Measurements from ENCODE around the gene SLC8B1. TPM values are rescaled to one million over a fixed set of nuclear protein-coding genes. Genes with fewer than 3 reads are reported as not detected.

SLC8B1 gene
- polyA plus RNA-seq, 3 donors, result 10.4 to 11.6 (median 10.8) TPM

GRCh38 chr12:113325916-113326315 is 9.0 kb downstream of the SLC8B1 start:
- no peak for DNase-seq (ENCODE audit: low read depth in 3 of 3, low spot score in 2 of 3)

- DNase-seq (ENCODE audit: low read depth in 3 of 3, low spot score in 2 of 3), result no peak
Measured at GRCh38 chr12:113322343-113322742, 12.6 kb downstream of the SLC8B1 start.

- DNase-seq (ENCODE audit: low read depth in 3 of 3, low spot score in 2 of 3), result no peak
Measured at GRCh38 chr12:113320401-113320800, 14.5 kb downstream of the SLC8B1 start.

- no peak for DNase-seq (ENCODE audit: low read depth in 3 of 3, low spot score in 2 of 3)
Measured at GRCh38 chr12:113318900-113319628, 15.8 kb downstream of the SLC8B1 start.

DNA sequence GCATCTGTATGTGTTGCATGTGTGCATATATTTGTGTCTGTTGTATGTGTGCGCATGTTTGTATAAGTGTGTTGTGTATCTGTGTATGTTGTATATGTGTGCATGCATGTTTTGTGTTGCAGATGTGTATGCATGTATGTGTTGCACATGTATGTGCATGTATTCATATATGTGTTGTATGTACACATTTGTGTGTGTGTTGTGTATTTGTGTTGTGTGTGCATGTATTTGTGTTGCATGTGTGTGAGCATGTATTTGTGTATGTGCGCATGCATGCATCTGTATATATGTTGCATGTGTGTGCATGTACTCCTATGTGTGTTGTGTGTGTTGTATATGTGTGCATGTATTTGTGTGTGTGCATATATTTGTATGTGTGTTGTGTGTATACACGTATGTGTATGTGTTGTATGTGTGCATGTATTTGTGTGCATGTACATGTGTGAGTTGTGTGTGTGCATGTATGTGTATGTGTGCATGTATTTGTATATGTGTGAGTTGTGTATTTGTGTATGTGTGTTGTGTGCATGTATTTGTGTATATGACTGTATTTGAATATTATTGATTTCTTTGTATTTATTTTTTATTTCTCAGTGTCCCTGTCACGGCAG is 16.8 kb downstream of the SLC8B1 start:
- DNase-seq (ENCODE audit: low read depth in 3 of 3, low spot score in 2 of 3), result no peak

DNA sequence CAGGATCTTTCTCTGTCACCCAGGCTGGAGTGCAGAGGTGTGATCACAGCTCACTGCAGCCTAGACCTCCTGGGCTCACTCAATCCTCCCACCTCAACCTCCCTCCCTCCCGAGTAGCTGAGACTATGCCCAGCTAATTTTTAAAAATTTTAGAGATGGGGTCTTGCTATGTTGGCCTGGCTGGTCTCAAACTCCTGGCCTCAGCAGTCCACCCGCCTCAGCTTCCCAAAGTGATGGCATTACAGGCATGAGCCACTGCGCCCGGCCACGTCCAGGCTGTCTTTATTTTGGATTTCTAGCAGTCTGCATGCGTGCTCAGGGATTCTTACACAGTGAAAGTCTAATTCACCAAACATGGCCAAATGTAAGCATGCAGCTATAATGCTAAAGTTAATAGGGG is 17.8 kb downstream of the SLC8B1 start:
- no peak for DNase-seq (ENCODE audit: low read depth in 3 of 3, low spot score in 2 of 3)

DNA sequence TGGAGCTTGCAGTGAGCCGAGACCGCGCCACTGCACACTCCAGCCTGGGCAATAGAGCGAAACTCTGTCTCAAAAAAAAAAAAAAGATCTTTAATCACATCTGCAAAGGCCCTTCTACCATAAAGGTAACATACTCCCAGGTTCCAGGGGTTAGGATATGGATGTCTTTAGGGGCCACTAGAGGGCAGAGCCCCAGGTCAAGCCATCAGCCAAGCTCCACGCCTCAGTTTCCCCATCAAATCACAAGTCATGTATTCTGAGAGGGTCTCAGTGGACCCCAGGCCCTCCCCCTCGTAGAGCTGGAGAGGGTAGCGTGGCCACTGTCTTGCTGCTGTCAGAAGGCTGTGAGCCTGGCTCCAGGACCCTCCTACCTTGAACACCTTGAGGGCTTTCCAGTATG is 18.8 kb downstream of the SLC8B1 start:
- no peak for DNase-seq (ENCODE audit: low read depth in 3 of 3, low spot score in 2 of 3)

GRCh38 chr12:113315358-113315757 is 19.6 kb downstream of the SLC8B1 start:
- DNase-seq (ENCODE audit: low read depth in 3 of 3, low spot score in 2 of 3), result no peak

DNA sequence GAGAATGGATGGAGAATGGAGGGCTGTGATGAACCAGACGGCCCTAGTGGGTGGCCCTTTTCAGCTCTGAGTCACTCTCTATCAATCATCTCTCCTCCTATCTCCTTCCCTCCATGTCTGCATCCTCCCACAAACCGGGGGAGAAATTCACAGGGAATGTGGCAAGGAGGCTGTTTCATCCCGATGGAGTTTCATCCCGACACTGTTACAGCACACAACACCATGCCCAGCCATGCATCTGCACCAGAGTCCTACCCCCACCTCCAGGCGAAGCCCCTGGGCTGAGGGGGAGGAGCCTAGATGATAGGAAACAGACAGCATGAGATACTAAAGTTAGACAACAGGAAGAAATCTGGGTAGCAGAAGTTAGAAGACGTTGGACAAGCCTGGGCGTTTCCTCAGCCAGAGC is 20.8 kb downstream of the SLC8B1 start:
- no peak for DNase-seq (ENCODE audit: low read depth in 3 of 3, low spot score in 2 of 3)

DNA sequence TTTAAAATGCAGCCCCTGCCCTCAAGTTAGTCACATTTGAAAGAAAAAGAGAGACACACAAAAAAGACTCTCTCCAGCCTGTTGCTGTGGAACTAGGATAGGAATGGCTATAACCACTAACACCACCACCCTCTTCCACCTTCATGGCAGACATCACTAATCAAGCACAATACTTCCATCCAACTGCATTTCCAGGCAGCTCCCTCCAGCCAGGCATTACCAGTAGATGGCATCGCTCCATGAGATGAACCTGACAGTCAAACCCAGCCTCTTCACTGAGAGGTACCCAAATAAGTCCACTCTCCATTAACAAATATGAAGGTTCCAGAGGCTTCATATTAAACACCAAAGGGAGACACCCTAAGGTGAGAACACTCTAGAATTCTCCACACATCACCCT is 24.4 kb downstream of the SLC8B1 start:
- DNase-seq (ENCODE audit: low read depth in 3 of 3, low spot score in 2 of 3), result no peak

- no peak for DNase-seq (ENCODE audit: low read depth in 3 of 3, low spot score in 2 of 3)
Measured at GRCh38 chr12:113306382-113306781, 28.5 kb downstream of the SLC8B1 start.

GRCh38 chr12:113305281-113305856 is 29.5 kb downstream of the SLC8B1 start:
- no peak for DNase-seq (ENCODE audit: low read depth in 3 of 3, low spot score in 2 of 3)

DNA sequence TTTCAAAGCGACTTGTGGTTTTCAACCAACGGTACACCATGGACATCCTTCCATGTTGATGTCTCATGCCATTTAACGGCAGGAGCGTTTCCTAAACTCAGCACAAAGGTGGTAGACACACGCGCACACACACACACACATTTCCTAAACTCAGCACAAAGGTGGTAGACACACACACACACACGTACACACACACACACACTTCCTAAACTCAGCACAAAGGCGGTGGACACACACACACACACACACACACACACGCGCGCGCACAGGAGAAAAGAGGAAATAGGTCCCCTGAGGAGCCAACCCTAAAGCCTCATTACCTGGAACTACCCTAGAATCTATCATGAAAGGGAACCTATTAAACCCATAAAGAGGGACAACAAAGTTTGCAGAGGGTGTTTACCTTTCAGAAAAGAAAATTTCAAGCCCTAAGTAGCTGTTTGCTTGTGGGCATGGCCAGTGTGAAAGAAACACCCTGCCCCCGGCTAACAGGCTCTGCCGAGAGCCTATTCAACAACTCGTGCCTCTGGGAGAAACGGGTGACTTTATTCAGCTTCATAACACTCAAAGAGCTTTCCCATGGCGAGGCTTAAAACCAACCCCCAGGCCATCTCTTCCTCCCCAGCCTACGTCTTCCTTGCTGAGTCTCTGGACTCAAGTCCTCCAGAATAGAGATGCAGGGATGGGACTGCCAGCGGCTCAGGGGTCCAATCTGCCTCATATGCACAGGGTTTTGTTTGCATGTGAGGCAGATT is 31.8 kb downstream of the SLC8B1 start:
- no peak for DNase-seq (ENCODE audit: low read depth in 3 of 3, low spot score in 2 of 3)

- no peak for DNase-seq (ENCODE audit: low read depth in 3 of 3, low spot score in 2 of 3)
Measured at GRCh38 chr12:113302466-113302865, 32.4 kb downstream of the SLC8B1 start.

- DNase-seq (ENCODE audit: low read depth in 3 of 3, low spot score in 2 of 3), result no peak
Measured at GRCh38 chr12:113301811-113302210, 33.1 kb downstream of the SLC8B1 start.

DNA sequence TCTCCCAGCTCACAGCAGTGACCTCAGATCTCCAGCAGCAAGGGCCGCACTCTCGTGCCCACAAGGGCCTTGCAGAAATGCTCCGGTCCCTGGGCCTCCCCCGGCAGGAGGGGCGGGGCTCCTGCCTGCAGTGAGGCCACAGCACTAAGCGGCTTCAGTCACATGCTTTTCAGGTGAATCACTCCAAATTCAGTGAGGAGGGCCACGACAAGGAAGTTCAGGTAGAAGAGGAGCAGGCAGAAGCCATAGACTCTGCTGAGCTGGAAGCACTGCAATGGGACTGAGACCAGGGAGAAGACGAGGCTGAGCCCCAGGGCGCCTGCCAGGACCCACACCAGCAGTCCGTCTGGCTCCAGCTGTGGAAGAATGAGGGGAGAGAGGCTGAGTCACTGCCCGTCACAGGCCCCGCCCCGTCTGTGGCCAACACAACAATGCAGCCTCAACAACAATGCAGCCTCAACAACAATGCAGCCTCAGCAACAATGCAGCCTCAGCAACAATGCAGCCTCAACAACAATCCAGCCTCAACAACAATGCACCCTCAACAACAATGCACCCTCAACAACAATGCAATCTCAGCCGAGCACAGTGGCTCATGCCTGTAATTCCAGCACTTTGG is 35.2 kb downstream of the SLC8B1 start:
- DNase-seq (ENCODE audit: low read depth in 3 of 3, low spot score in 2 of 3), result no peak

DNA sequence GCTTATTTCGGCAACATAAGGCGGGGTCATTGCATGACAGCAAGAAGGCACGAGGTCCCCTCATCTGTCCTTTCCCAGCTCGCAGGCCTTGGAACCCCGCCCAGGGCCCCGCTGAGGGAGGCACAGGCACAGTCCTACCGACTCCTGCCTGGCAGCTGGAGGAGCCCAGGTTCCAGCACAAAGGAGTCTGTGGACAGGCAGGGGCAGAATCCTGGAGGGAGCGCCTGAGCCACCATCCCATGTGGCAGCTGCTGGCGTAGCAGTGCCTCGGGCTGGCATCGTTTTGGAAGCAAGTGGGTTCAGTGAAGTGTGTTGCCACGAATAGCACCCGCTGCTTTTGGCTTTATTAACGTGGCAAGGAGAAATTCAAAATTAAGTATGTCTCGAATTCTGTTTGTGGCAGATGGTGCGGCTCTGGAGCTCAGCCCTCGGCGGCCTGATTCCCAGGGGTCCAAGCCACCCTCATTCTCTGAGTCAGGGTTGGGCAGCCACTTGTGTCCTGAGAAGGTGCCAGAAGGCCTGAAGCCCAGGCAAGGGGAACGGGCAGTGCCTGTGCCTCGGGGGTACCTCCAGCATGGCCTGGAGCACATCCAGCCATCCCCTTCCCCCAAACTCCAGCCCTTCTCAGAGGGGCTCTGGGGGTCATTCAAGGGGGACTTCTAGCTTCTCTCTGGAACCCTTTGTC is 35.9 kb downstream of the SLC8B1 start:
- DNase-seq (ENCODE audit: low read depth in 3 of 3, low spot score in 2 of 3), result no peak

DNA sequence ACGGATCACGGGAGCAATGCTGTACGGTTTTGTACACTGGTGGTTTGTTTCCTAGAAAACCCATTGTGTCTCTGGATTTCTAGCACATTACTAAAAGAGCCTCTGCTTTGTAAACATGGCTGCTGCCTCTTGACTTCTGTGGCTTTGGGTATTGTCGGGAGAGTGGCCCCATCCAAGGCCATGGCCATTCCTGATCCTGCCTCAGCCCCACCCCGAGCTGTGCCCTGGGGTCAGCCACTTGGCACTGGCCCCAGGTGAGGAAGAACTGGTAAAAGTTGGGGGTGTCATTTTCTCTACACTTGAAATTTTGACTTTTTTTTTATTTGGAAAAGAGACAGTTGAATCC is 36.5 kb downstream of the SLC8B1 start:
- no peak for DNase-seq (ENCODE audit: low read depth in 3 of 3, low spot score in 2 of 3)

GRCh38 chr12:113297621-113298471 is 37.1 kb downstream of the SLC8B1 start:
- no peak for DNase-seq (ENCODE audit: low read depth in 3 of 3, low spot score in 2 of 3)

DNA sequence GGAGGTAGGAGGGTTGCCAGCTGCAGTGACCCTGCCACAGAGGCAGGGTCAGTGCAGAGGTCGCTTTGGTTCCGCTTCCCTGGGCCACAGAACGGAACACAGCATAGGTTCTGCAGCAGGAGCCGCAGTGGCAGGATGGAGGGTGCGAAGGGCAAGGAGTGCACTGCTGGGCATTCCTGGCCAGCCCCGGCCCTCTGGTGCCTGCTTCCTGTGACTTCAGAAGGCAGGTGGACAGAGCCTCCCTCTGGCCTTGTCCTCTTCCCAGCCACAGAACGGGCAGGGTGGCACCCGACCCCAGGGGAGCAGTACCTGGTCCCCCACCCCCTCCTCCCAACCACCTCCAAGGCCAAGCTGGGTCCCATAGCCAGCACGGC is 37.7 kb downstream of the SLC8B1 start:
- no peak for DNase-seq (ENCODE audit: low read depth in 3 of 3, low spot score in 2 of 3)

Data from right renal cortex interstitium (tissue), 3 donors.